T-helper 17 cell (primary cell): ENCODE measurements around the gene PGS1. TPM values are rescaled to one million over a fixed set of nuclear protein-coding genes. Genes with fewer than 3 reads are reported as not detected.

ENCODE experiments used
- ATAC-seq: fragments of 150-1000 bp; cut with Tn5 transposase; 2 replicates; pipeline ENCODE4 v1.10.0; 2021; ENCODE audit warnings: mild to moderate bottlenecking, moderate library complexity
- DNase-seq, 3 donors: peaks; one replicate each; pipeline versions ENCODE4 v3.0.0 to v3.0.0-alpha.2; 2020 to 2021
- H3K9me3 ChIP-seq: one replicate; pipeline ENCODE4 v1.7.0; 2013; ENCODE audit warnings: low read length, mild to moderate bottlenecking; ENCODE audit not compliant: control insufficient read depth, poor library complexity, severe bottlenecking
- H3K27ac Mint-ChIP-seq: one replicate; pipeline ENCODE4 v1.8.0; 2022; ENCODE audit warnings: mild to moderate bottlenecking, moderate library complexity, mixed read lengths
- H3K27me3 Mint-ChIP-seq: one replicate; pipeline ENCODE4 v1.8.0; 2022; ENCODE audit warnings: mixed read lengths
- H3K36me3 Mint-ChIP-seq: one replicate; pipeline ENCODE4 v1.8.0; 2022; ENCODE audit warnings: low read depth, mixed read lengths
- H3K4me1 Mint-ChIP-seq: one replicate; pipeline ENCODE4 v1.8.0; 2022; ENCODE audit warnings: mild to moderate bottlenecking, mixed read lengths
- H3K4me3 Mint-ChIP-seq: one replicate; pipeline ENCODE4 v1.8.0; 2022; ENCODE audit warnings: mild to moderate bottlenecking, moderate library complexity, mixed read lengths
- total RNA-seq, 4 donors: library from RNA in 2 of 4; stranded (reverse) in 2 of 4; gene quantifications; one replicate each; pipeline ENCODE4 v1.2.3 and lab custom pipeline; 2022 to 2026

PGS1 gene
- total RNA-seq, 2 donors from 2014 or later, result 47.5 to 54.9 TPM

- H3K9me3 ChIP-seq, result no peaks in the 10 kb centered on the region
- Mint-ChIP-seq H3K4me1 (peaks cover 59% of the 10 kb centered on the region), H3K4me3 (peak overlapping the region; percentile 85), H3K27me3 (no peaks in the 10 kb centered on the region), H3K27ac (peak overlapping the region; percentile 95), H3K36me3 (no peaks in the 10 kb centered on the region)
- DNase-seq (no peak), ATAC-seq (no peak)
Measured at GRCh38 chr17:78342449-78343186, 35.8 kb upstream of the PGS1 start.

GRCh38 chr17:78343187-78343542 lies 35.3 kb upstream of the PGS1 start:
- no peak for DNase-seq
- peak; percentile 17 for ATAC-seq
- Mint-ChIP-seq H3K27me3 (no peaks in the 10 kb centered on the region), H3K27ac (peak overlapping the region; percentile 95), H3K36me3 (no peaks in the 10 kb centered on the region), H3K4me3 (peak overlapping the region; percentile 85), H3K4me1 (peaks cover 65% of the 10 kb centered on the region)
- no peaks in the 10 kb centered on the region for H3K9me3 ChIP-seq

DNA sequence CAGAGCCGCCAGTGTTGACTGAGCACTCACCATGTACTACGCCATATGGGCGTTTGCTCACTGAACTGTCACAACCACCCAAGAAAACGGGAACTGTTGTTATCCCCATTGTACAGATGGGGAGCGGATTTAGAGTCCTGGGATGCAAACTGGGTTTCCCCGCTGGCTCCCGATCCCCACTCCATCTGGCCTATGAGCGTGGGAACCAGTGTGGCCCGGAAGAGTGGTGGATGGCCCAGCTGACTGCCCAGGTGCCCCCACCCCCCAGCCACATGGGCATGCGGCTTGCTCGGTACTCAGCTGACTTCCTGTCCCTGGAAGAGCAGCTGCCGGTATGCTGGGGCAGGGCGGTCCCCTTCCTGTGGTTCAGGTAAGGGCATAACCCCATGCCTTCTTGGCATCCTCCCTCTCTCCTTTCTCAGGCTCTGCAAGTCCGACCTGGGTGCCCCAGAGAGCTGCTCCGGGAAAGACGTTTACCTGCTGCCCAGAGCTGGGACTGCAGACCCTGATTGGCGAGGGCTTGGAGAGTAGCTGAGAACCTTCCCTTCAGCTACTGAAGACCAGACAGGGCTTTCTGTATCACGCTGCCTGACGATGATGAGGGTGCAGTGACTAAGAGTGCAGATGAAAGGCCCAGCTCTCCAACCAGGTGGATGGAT lies 34.8 kb upstream of the PGS1 start:
- Mint-ChIP-seq H3K36me3 (no peaks in the 10 kb centered on the region), H3K4me3 (peak overlapping the region; percentile 85), H3K27ac (peak overlapping the region; percentile 95), H3K4me1 (peaks cover 68% of the 10 kb centered on the region), H3K27me3 (no peaks in the 10 kb centered on the region)
- no peaks in the 10 kb centered on the region for H3K9me3 ChIP-seq
- peak; percentile 91 for ATAC-seq
- DNase-seq, result peak; percentile 57 to 70 (median 63)

GRCh38 chr17:78344666-78345065 lies 33.8 kb upstream of the PGS1 start:
- Mint-ChIP-seq H3K4me3 (peak overlapping the region; percentile 85), H3K27ac (peak overlapping the region; percentile 95), H3K4me1 (peaks cover 67% of the 10 kb centered on the region), H3K36me3 (no peaks in the 10 kb centered on the region), H3K27me3 (no peaks in the 10 kb centered on the region)
- DNase-seq, result no peak
- no peak for ATAC-seq
- no peaks in the 10 kb centered on the region for H3K9me3 ChIP-seq

DNA sequence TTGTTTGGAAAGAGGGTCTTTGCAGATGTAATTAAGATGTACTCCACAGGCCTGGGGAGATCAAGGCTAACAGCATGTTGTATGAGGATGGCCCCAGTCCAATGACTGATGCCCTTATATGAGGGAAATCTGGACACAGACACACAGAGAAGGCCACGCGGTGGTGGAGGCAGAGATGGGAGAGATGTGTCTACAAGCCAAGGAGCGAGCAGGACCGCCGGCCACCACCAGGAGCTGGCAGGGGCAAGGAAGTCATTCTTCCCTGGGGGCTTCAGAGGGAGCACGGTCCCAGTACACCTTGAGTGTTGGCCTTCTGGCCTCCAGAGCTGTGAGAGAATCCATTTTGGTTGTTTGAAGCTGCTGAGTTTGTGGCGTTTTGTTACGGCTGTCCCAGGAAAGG lies 33.3 kb upstream of the PGS1 start:
- peak overlapping the region; percentile 95 for H3K27ac Mint-ChIP-seq
- peak overlapping the region; percentile 85 for H3K4me3 Mint-ChIP-seq
- no peaks in the 10 kb centered on the region for H3K36me3 Mint-ChIP-seq
- peaks cover 67% of the 10 kb centered on the region for H3K4me1 Mint-ChIP-seq
- H3K9me3 ChIP-seq, result no peaks in the 10 kb centered on the region
- ATAC-seq (no peak), DNase-seq (no peak)
- no peaks in the 10 kb centered on the region for H3K27me3 Mint-ChIP-seq

- ATAC-seq, result no peak
- no peaks in the 10 kb centered on the region for H3K9me3 ChIP-seq
- Mint-ChIP-seq H3K4me3 (no peak overlapping the region), H3K27me3 (no peaks in the 10 kb centered on the region), H3K4me1 (peaks cover 65% of the 10 kb centered on the region), H3K36me3 (no peaks in the 10 kb centered on the region), H3K27ac (peak overlapping the region; percentile 95)
- DNase-seq, result no peak
Measured at GRCh38 chr17:78345791-78346494, 32.5 kb upstream of the PGS1 start.

GRCh38 chr17:78346605-78347250 lies 31.7 kb upstream of the PGS1 start:
- ATAC-seq (no peak), DNase-seq (no peak)
- H3K9me3 ChIP-seq, result no peaks in the 10 kb centered on the region
- no peaks in the 10 kb centered on the region for H3K36me3 Mint-ChIP-seq
- no peaks in the 10 kb centered on the region for H3K27me3 Mint-ChIP-seq
- peak overlapping the region; percentile 74 for H3K4me3 Mint-ChIP-seq
- H3K27ac Mint-ChIP-seq, result peak overlapping the region; percentile 88
- H3K4me1 Mint-ChIP-seq, result peaks cover 65% of the 10 kb centered on the region

- Mint-ChIP-seq H3K4me1 (peaks cover 64% of the 10 kb centered on the region), H3K36me3 (no peaks in the 10 kb centered on the region), H3K27ac (peak overlapping the region; percentile 88), H3K4me3 (peak overlapping the region; percentile 21), H3K27me3 (no peaks in the 10 kb centered on the region)
- DNase-seq, result no peak
- no peak for ATAC-seq
- H3K9me3 ChIP-seq, result no peaks in the 10 kb centered on the region
Measured at GRCh38 chr17:78347453-78347852, 31.0 kb upstream of the PGS1 start.

DNA sequence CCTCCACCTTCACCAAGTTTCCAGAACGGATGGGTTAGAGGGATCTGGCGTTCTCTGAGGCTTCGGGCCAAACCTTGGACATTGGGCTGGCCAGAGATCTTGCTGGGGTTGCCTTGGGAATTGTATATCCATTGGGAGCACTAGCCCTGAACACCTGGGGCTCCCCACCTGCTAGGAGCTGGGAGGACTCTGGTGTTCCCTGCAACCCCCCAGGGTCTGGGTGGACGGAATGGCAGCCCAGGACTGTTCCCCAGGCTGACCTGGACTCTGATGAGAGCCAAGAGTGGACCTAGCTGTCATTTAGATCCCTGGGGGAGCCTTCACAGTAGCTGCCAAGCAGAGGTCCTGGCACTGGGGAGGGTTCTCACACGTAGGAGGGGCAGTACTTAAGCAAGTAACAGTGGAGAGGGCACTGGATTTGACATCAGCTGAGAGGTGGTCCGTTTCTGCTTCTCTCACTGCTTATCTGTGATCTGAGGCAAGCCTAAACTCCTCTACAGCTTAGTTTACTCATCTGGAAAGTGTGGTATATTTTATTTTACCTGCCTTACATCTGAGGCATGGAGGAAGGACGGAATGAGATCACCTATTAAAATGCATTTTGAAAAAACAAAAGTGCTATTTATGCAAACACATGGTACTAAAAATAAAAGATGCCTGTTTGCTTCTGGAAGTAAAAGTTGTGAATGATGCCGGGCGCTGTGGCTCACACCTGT lies 30.2 kb upstream of the PGS1 start:
- no peaks in the 10 kb centered on the region for H3K27me3 Mint-ChIP-seq
- no peaks in the 10 kb centered on the region for H3K9me3 ChIP-seq
- H3K36me3 Mint-ChIP-seq, result no peaks in the 10 kb centered on the region
- peak overlapping the region; percentile 88 for H3K27ac Mint-ChIP-seq
- DNase-seq (no peak), ATAC-seq (no peak)
- H3K4me3 Mint-ChIP-seq, result peak overlapping the region; percentile 19
- peaks cover 57% of the 10 kb centered on the region for H3K4me1 Mint-ChIP-seq

DNA sequence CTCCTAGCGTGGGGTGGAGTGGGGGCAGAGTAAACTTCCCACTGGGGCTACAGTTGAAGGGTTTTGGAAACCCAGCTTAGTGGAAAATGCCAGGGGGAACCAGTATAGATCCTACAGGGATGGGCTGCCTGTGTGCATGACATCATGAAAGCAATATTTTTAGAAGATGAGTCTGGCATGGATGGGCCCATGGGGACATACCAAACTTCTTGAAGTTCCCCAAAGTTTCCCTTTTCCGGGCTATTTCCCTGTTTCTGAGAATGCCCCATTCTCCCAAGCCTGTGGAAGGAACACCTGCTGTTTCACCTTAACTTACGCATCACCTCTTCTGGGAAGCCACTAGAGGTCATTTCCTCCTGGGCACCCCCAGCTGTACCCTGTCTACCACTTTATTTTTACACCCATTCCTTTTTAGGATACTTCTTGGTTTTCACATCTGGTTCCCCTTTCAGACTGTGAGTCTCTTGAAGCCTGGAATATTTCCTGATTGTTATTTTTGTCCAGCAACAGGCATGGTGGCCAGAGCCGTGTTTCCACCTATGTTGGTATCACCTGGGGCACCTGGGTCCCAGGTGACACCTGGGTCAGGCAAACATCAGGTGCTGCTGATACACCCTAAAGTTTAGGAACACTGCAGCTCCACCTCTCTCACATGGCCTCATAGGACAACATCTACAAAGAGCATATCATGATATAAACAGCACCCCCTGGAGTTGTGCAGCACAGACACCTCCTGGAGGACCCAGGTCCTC lies 28.4 kb upstream of the PGS1 start:
- H3K36me3 Mint-ChIP-seq, result no peaks in the 10 kb centered on the region
- no peaks in the 10 kb centered on the region for H3K9me3 ChIP-seq
- peak overlapping the region; percentile 88 for H3K27ac Mint-ChIP-seq
- no peaks in the 10 kb centered on the region for H3K27me3 Mint-ChIP-seq
- ATAC-seq (no peak), DNase-seq (no peak)
- H3K4me1 Mint-ChIP-seq, result peaks cover 43% of the 10 kb centered on the region
- no peak overlapping the region for H3K4me3 Mint-ChIP-seq

GRCh38 chr17:78351449-78352006 lies 26.9 kb upstream of the PGS1 start:
- Mint-ChIP-seq H3K36me3 (no peaks in the 10 kb centered on the region), H3K4me3 (peak overlapping the region; percentile 7), H3K27me3 (no peaks in the 10 kb centered on the region), H3K4me1 (peaks cover 51% of the 10 kb centered on the region), H3K27ac (peak overlapping the region; percentile 79)
- DNase-seq (no peak), ATAC-seq (no peak)
- no peaks in the 10 kb centered on the region for H3K9me3 ChIP-seq

GRCh38 chr17:78353834-78354233 lies 24.6 kb upstream of the PGS1 start:
- Mint-ChIP-seq H3K27ac (peak overlapping the region; percentile 99), H3K27me3 (no peaks in the 10 kb centered on the region), H3K36me3 (no peaks in the 10 kb centered on the region), H3K4me1 (peaks cover 45% of the 10 kb centered on the region), H3K4me3 (peak overlapping the region; percentile 88)
- ATAC-seq (no peak), DNase-seq (no peak)
- no peaks in the 10 kb centered on the region for H3K9me3 ChIP-seq
